ENCODE data around the gene ZNF438.

- TF ChIP-seq CTCF (IDR thresholded peaks at IDR 0.05) (no peak), POLR2A (IDR thresholded peaks at IDR 0.05) (no peak), EP300 (IDR thresholded peaks at IDR 0.05) (no peak)
These were observed 1.4 kb downstream of the ZNF438 start for GRCh38 chr10:31030260-31030659.
